ENCODE data around the gene BRME1.

Gene BRME1

GRCh38 chr19:13873834-13874515 lies 31.9 kb downstream of the BRME1 start:
- Histone ChIP-seq H3K36me3 (ENCODE audit: control insufficient read depth, low read depth, low read length) (no peaks in the 10 kb centered on the region), H3K4me3 (ENCODE audit: low read length) (no peak overlapping the region), H3K27ac (ENCODE audit: low read length) (no peak overlapping the region), H3K27me3 (ENCODE audit: control insufficient read depth, insufficient read depth, low read length) (peaks cover 86% of the 10 kb centered on the region), H3K4me1 (ENCODE audit: control insufficient read depth, low read depth, low read length) (no peaks in the 10 kb centered on the region), H3K9ac (ENCODE audit: low read length) (no peak overlapping the region), H3K9me3 (ENCODE audit: control insufficient read depth, low read depth, low read length) (no peaks in the 10 kb centered on the region)

GRCh38 chr19:13872695-13873389 lies 33.1 kb downstream of the BRME1 start:
- H3K9ac ChIP-seq (ENCODE audit: low read length) = no peak overlapping the region
- no peak overlapping the region for H3K27ac ChIP-seq (ENCODE audit: low read length)
- no peaks in the 10 kb centered on the region for H3K9me3 ChIP-seq (ENCODE audit: control insufficient read depth, low read depth, low read length)
- no peaks in the 10 kb centered on the region for H3K36me3 ChIP-seq (ENCODE audit: control insufficient read depth, low read depth, low read length)
- H3K27me3 ChIP-seq (ENCODE audit: control insufficient read depth, insufficient read depth, low read length) = peaks cover 95% of the 10 kb centered on the region
- peak overlapping the region; percentile 17 for H3K4me3 ChIP-seq (ENCODE audit: low read length)
- H3K4me1 ChIP-seq (ENCODE audit: control insufficient read depth, low read depth, low read length) = no peaks in the 10 kb centered on the region

GRCh38 chr19:13872339-13872694 lies 33.6 kb downstream of the BRME1 start:
- Histone ChIP-seq H3K4me3 (ENCODE audit: low read length) (peak overlapping the region; percentile 17), H3K36me3 (ENCODE audit: control insufficient read depth, low read depth, low read length) (no peaks in the 10 kb centered on the region), H3K4me1 (ENCODE audit: control insufficient read depth, low read depth, low read length) (no peaks in the 10 kb centered on the region), H3K27me3 (ENCODE audit: control insufficient read depth, insufficient read depth, low read length) (peaks cover 100% of the 10 kb centered on the region), H3K27ac (ENCODE audit: low read length) (no peak overlapping the region), H3K9ac (ENCODE audit: low read length) (no peak overlapping the region), H3K9me3 (ENCODE audit: control insufficient read depth, low read depth, low read length) (no peaks in the 10 kb centered on the region)

GRCh38 chr19:13870873-13871272 lies 35.0 kb downstream of the BRME1 start:
- Histone ChIP-seq H3K36me3 (ENCODE audit: control insufficient read depth, low read depth, low read length) (no peaks in the 10 kb centered on the region), H3K27me3 (ENCODE audit: control insufficient read depth, insufficient read depth, low read length) (peaks cover 100% of the 10 kb centered on the region), H3K9ac (ENCODE audit: low read length) (no peak overlapping the region), H3K4me3 (ENCODE audit: low read length) (no peak overlapping the region), H3K27ac (ENCODE audit: low read length) (no peak overlapping the region), H3K4me1 (ENCODE audit: control insufficient read depth, low read depth, low read length) (no peaks in the 10 kb centered on the region), H3K9me3 (ENCODE audit: control insufficient read depth, low read depth, low read length) (no peaks in the 10 kb centered on the region)

GRCh38 chr19:13869281-13869680 lies 36.6 kb downstream of the BRME1 start:
- H3K27ac ChIP-seq (ENCODE audit: low read length) = no peak overlapping the region
- no peak overlapping the region for H3K9ac ChIP-seq (ENCODE audit: low read length)
- H3K4me3 ChIP-seq (ENCODE audit: low read length) = no peak overlapping the region
- H3K9me3 ChIP-seq (ENCODE audit: control insufficient read depth, low read depth, low read length) = no peaks in the 10 kb centered on the region
- H3K27me3 ChIP-seq (ENCODE audit: control insufficient read depth, insufficient read depth, low read length) = peaks cover 96% of the 10 kb centered on the region
- no peaks in the 10 kb centered on the region for H3K4me1 ChIP-seq (ENCODE audit: control insufficient read depth, low read depth, low read length)
- H3K36me3 ChIP-seq (ENCODE audit: control insufficient read depth, low read depth, low read length) = no peaks in the 10 kb centered on the region

- peaks cover 96% of the 10 kb centered on the region for H3K27me3 ChIP-seq (ENCODE audit: control insufficient read depth, insufficient read depth, low read length)
- H3K4me1 ChIP-seq (ENCODE audit: control insufficient read depth, low read depth, low read length) = no peaks in the 10 kb centered on the region
- H3K4me3 ChIP-seq (ENCODE audit: low read length) = no peak overlapping the region
- no peak overlapping the region for H3K9ac ChIP-seq (ENCODE audit: low read length)
- H3K36me3 ChIP-seq (ENCODE audit: control insufficient read depth, low read depth, low read length) = no peaks in the 10 kb centered on the region
- H3K27ac ChIP-seq (ENCODE audit: low read length) = no peak overlapping the region
- no peaks in the 10 kb centered on the region for H3K9me3 ChIP-seq (ENCODE audit: control insufficient read depth, low read depth, low read length)
These were observed 37.3 kb downstream of the BRME1 start for GRCh38 chr19:13868663-13869062.

GRCh38 chr19:13866463-13867046 lies 39.4 kb downstream of the BRME1 start:
- Histone ChIP-seq H3K27me3 (ENCODE audit: control insufficient read depth, insufficient read depth, low read length) (peaks cover 88% of the 10 kb centered on the region), H3K27ac (ENCODE audit: low read length) (no peak overlapping the region)

GRCh38 chr19:13865571-13866462 lies 40.1 kb downstream of the BRME1 start:
- Histone ChIP-seq H3K4me3 (ENCODE audit: low read length) (peak overlapping the region; percentile 33), H3K9me3 (ENCODE audit: control insufficient read depth, low read depth, low read length) (no peaks in the 10 kb centered on the region), H3K4me1 (ENCODE audit: control insufficient read depth, low read depth, low read length) (no peaks in the 10 kb centered on the region), H3K36me3 (ENCODE audit: control insufficient read depth, low read depth, low read length) (no peaks in the 10 kb centered on the region), H3K27ac (ENCODE audit: low read length) (no peak overlapping the region), H3K27me3 (ENCODE audit: control insufficient read depth, insufficient read depth, low read length) (peaks cover 84% of the 10 kb centered on the region), H3K9ac (ENCODE audit: low read length) (no peak overlapping the region)

More at GRCh38 chr19:13866463-13867046, 39.4 kb downstream of the BRME1 start:
- Histone ChIP-seq H3K9ac (ENCODE audit: low read length) (no peak overlapping the region), H3K4me3 (ENCODE audit: low read length) (peak overlapping the region; percentile 33), H3K36me3 (ENCODE audit: control insufficient read depth, low read depth, low read length) (no peaks in the 10 kb centered on the region), H3K4me1 (ENCODE audit: control insufficient read depth, low read depth, low read length) (no peaks in the 10 kb centered on the region), H3K9me3 (ENCODE audit: control insufficient read depth, low read depth, low read length) (no peaks in the 10 kb centered on the region)

GRCh38 chr19:13864667-13865570 lies 41.0 kb downstream of the BRME1 start:
- no peak overlapping the region for H3K27ac ChIP-seq (ENCODE audit: low read length)
- no peaks in the 10 kb centered on the region for H3K36me3 ChIP-seq (ENCODE audit: control insufficient read depth, low read depth, low read length)
- peaks cover 75% of the 10 kb centered on the region for H3K27me3 ChIP-seq (ENCODE audit: control insufficient read depth, insufficient read depth, low read length)
- H3K4me1 ChIP-seq (ENCODE audit: control insufficient read depth, low read depth, low read length) = no peaks in the 10 kb centered on the region
- no peaks in the 10 kb centered on the region for H3K9me3 ChIP-seq (ENCODE audit: control insufficient read depth, low read depth, low read length)
- H3K4me3 ChIP-seq (ENCODE audit: low read length) = no peak overlapping the region
- H3K9ac ChIP-seq (ENCODE audit: low read length) = no peak overlapping the region

GRCh38 chr19:13864046-13864666 lies 41.8 kb downstream of the BRME1 start:
- H3K9ac ChIP-seq (ENCODE audit: low read length) = no peak overlapping the region
- H3K9me3 ChIP-seq (ENCODE audit: control insufficient read depth, low read depth, low read length) = no peaks in the 10 kb centered on the region
- H3K4me3 ChIP-seq (ENCODE audit: low read length) = no peak overlapping the region
- no peaks in the 10 kb centered on the region for H3K4me1 ChIP-seq (ENCODE audit: control insufficient read depth, low read depth, low read length)
- H3K27me3 ChIP-seq (ENCODE audit: control insufficient read depth, insufficient read depth, low read length) = peaks cover 67% of the 10 kb centered on the region
- H3K36me3 ChIP-seq (ENCODE audit: control insufficient read depth, low read depth, low read length) = no peaks in the 10 kb centered on the region
- H3K27ac ChIP-seq (ENCODE audit: low read length) = no peak overlapping the region
